Immature natural killer cell (primary cell): ENCODE measurements around the gene HOXA3. TPM values are rescaled to one million over a fixed set of nuclear protein-coding genes. Genes with fewer than 3 reads are reported as not detected.

Experiments
- DNase-seq, 3 donors: peaks; one replicate each; pipeline ENCODE4 v3.0.0; 2022; ENCODE audit warnings: mixed read lengths in 1 of 3
- H3K27ac Mint-ChIP-seq, 6 donors: one replicate each; pipeline ENCODE4 v1.8.0; 2020; ENCODE audit warnings: mixed read lengths in 6 of 6, mild to moderate bottlenecking in 5 of 6, inconsistent platforms in 4 of 6, moderate library complexity in 3 of 6
- H3K27me3 Mint-ChIP-seq, 3 donors: one replicate each; pipeline ENCODE4 v1.8.0; 2020 to 2021; ENCODE audit warnings: low read depth in 3 of 3, mild to moderate bottlenecking in 3 of 3, mixed read lengths in 3 of 3, moderate library complexity in 3 of 3, inconsistent platforms in 1 of 3
- H3K36me3 Mint-ChIP-seq, 3 donors: one replicate each; pipeline ENCODE4 v1.8.0; 2020; ENCODE audit warnings: mixed read lengths in 3 of 3, inconsistent platforms in 2 of 3, mild to moderate bottlenecking in 2 of 3
- H3K4me1 Mint-ChIP-seq, 2 donors: one replicate each; pipeline ENCODE4 v1.8.0; 2020; ENCODE audit warnings: inconsistent platforms in 2 of 2, mild to moderate bottlenecking in 2 of 2, mixed read lengths in 2 of 2, moderate library complexity in 1 of 2
- H3K4me3 Mint-ChIP-seq, 5 donors: one replicate each; pipeline ENCODE4 v1.8.0; 2020; ENCODE audit warnings: mild to moderate bottlenecking in 5 of 5, mixed read lengths in 5 of 5, inconsistent platforms in 3 of 5, moderate library complexity in 3 of 5
- H3K9me3 Mint-ChIP-seq, 6 donors: one replicate each; pipeline ENCODE4 v1.8.0; 2020; ENCODE audit warnings: mild to moderate bottlenecking in 6 of 6, mixed read lengths in 6 of 6, inconsistent platforms in 4 of 6, moderate library complexity in 3 of 6
- polyA plus RNA-seq, 3 donors: library from polyadenylated mRNA; unstranded; fragments of 300-500 nt; fragmentation: Illumina TruSeq; gene quantifications; one replicate each; pipeline ENCODE4 v1.2.3, GENCODE V29; 2021

Gene HOXA3
- polyA plus RNA-seq, 3 donors from 2014 or later: 0.13 TPM; not detected in 2

GRCh38 chr7:27147199-27148030 lies 5.0 kb downstream of the HOXA3 start, which contains the start of gene HOXA6:
Gene HOXA6 (minus strand): TSS chr7:27147774. CDS start chr7:27147749, 25 bp downstream.
- Mint-ChIP-seq H3K36me3 (peaks cover 0 to 3% (median 0%) of the 10 kb centered on the region in 3 donors), H3K27ac (peak within 1 kb of the TSS in 2 of 6 donors; percentile 55 to 87), H3K4me1 (peaks cover 32 to 50% of the 10 kb centered on the region in 2 donors), H3K27me3 (peaks cover 20 to 49% (median 34%) of the 10 kb centered on the region in 3 donors), H3K9me3 (no peaks in the 10 kb centered on the region), H3K4me3 (peak within 1 kb of the TSS; percentile 79 to 88 (median 85))
- DNase-seq: peak in 1 of 3 donors; percentile 21

GRCh38 chr7:27146491-27147198 lies 5.7 kb downstream of the HOXA3 start:
- Mint-ChIP-seq H3K9me3 (no peaks in the 10 kb centered on the region), H3K27me3 (peaks cover 22 to 47% (median 27%) of the 10 kb centered on the region in 3 donors), H3K36me3 (peaks cover 0 to 3% (median 0%) of the 10 kb centered on the region in 3 donors), H3K27ac (peak overlapping the region in 1 of 6 donors; percentile 12), H3K4me1 (peaks cover 24 to 42% of the 10 kb centered on the region in 2 donors), H3K4me3 (peak overlapping the region in 4 of 5 donors; percentile 15 to 84 (median 22))
- DNase-seq: no peak

GRCh38 chr7:27145914-27146412 lies 6.4 kb downstream of the HOXA3 start:
- Mint-ChIP-seq H3K27me3 (peaks cover 17 to 40% (median 25%) of the 10 kb centered on the region in 3 donors), H3K27ac (no peak overlapping the region), H3K36me3 (peaks cover 0 to 9% (median 0%) of the 10 kb centered on the region in 3 donors), H3K4me1 (peaks cover 18 to 35% of the 10 kb centered on the region in 2 donors), H3K9me3 (no peaks in the 10 kb centered on the region), H3K4me3 (no peak overlapping the region)
- DNase-seq: no peak

GRCh38 chr7:27145165-27145913 lies 7.0 kb downstream of the HOXA3 start:
- peaks cover 13 to 29% of the 10 kb centered on the region in 2 donors for H3K4me1 Mint-ChIP-seq
- H3K27me3 Mint-ChIP-seq: peaks cover 17 to 35% (median 23%) of the 10 kb centered on the region in 3 donors
- no peak overlapping the region for H3K27ac Mint-ChIP-seq
- no peak overlapping the region for H3K4me3 Mint-ChIP-seq
- DNase-seq: no peak
- peaks cover 0 to 9% (median 0%) of the 10 kb centered on the region in 3 donors for H3K36me3 Mint-ChIP-seq
- no peaks in the 10 kb centered on the region for H3K9me3 Mint-ChIP-seq

GRCh38 chr7:27144781-27145164 lies 7.6 kb downstream of the HOXA3 start:
- peaks cover 17 to 29% (median 23%) of the 10 kb centered on the region in 3 donors for H3K27me3 Mint-ChIP-seq
- H3K4me3 Mint-ChIP-seq: no peak overlapping the region
- no peak for DNase-seq
- peaks cover 10 to 24% of the 10 kb centered on the region in 2 donors for H3K4me1 Mint-ChIP-seq
- H3K36me3 Mint-ChIP-seq: peaks cover 0 to 9% (median 0%) of the 10 kb centered on the region in 3 donors
- no peaks in the 10 kb centered on the region for H3K9me3 Mint-ChIP-seq
- H3K27ac Mint-ChIP-seq: no peak overlapping the region

GRCh38 chr7:27143950-27144780 lies 8.2 kb downstream of the HOXA3 start:
- Mint-ChIP-seq H3K27ac (no peak overlapping the region), H3K9me3 (no peaks in the 10 kb centered on the region), H3K36me3 (peaks cover 0 to 9% (median 0%) of the 10 kb centered on the region in 3 donors), H3K4me3 (no peak overlapping the region), H3K27me3 (peaks cover 14 to 28% (median 21%) of the 10 kb centered on the region in 3 donors), H3K4me1 (peaks cover 10 to 20% of the 10 kb centered on the region in 2 donors)
- no peak for DNase-seq

GRCh38 chr7:27143023-27143949 lies 9.1 kb downstream of the HOXA3 start, which contains the start of gene HOXA5:
Gene HOXA5 (minus strand): TSS chr7:27143681. CDS start chr7:27143607, 74 bp downstream.
- peaks cover 0 to 12% (median 0%) of the 10 kb centered on the region in 3 donors for H3K36me3 Mint-ChIP-seq
- no peaks in the 10 kb centered on the region for H3K9me3 Mint-ChIP-seq
- DNase-seq: peak; percentile 38 to 65 (median 57)
- peaks cover 11 to 25% (median 20%) of the 10 kb centered on the region in 3 donors for H3K27me3 Mint-ChIP-seq
- H3K4me1 Mint-ChIP-seq: peaks cover 10 to 18% of the 10 kb centered on the region in 2 donors
- H3K27ac Mint-ChIP-seq: peak within 1 kb of the TSS in 1 of 6 donors; percentile 37
- peak within 1 kb of the TSS; percentile 67 to 74 (median 70) for H3K4me3 Mint-ChIP-seq

GRCh38 chr7:27142580-27143022 lies 9.8 kb downstream of the HOXA3 start:
- H3K27me3 Mint-ChIP-seq: peaks cover 10 to 23% (median 18%) of the 10 kb centered on the region in 3 donors
- peaks cover 7 to 11% of the 10 kb centered on the region in 2 donors for H3K4me1 Mint-ChIP-seq
- H3K4me3 Mint-ChIP-seq: peak overlapping the region; percentile 67 to 74 (median 70)
- H3K27ac Mint-ChIP-seq: peak overlapping the region in 1 of 6 donors; percentile 37
- no peak for DNase-seq
- no peaks in the 10 kb centered on the region for H3K9me3 Mint-ChIP-seq
- H3K36me3 Mint-ChIP-seq: peaks cover 0 to 12% (median 0%) of the 10 kb centered on the region in 3 donors

GRCh38 chr7:27141923-27142579 lies 10.3 kb downstream of the HOXA3 start:
- Mint-ChIP-seq H3K27me3 (peaks cover 11 to 18% (median 17%) of the 10 kb centered on the region in 3 donors), H3K27ac (no peak overlapping the region), H3K4me1 (peaks cover 2 to 10% of the 10 kb centered on the region in 2 donors), H3K4me3 (peak overlapping the region in 4 of 5 donors; percentile 67 to 74 (median 70)), H3K9me3 (no peaks in the 10 kb centered on the region), H3K36me3 (peaks cover 0 to 12% (median 0%) of the 10 kb centered on the region in 3 donors)
- DNase-seq: no peak

- H3K27ac Mint-ChIP-seq: no peak overlapping the region
- H3K27me3 Mint-ChIP-seq: peaks cover 12 to 13% (median 12%) of the 10 kb centered on the region in 3 donors
- H3K4me3 Mint-ChIP-seq: no peak overlapping the region
- H3K4me1 Mint-ChIP-seq: peaks cover 1 to 9% of the 10 kb centered on the region in 2 donors
- H3K36me3 Mint-ChIP-seq: peaks cover 0 to 12% (median 0%) of the 10 kb centered on the region in 3 donors
- DNase-seq: no peak
- H3K9me3 Mint-ChIP-seq: no peaks in the 10 kb centered on the region
These were observed 11.1 kb downstream of the HOXA3 start for GRCh38 chr7:27141137-27141922.
